RWPE1 (cell line): ENCODE data around the gene PRG2.
"Not testable (repeated sequence)": the region's sequence is repeated elsewhere in the genome, so short reads cannot be mapped to it uniquely, and the experiment has no call there.

Experiments used
- CTCF ChIA-PET: fragments of 350-600 bp; sonication (Branson Sonifier 250); formaldehyde crosslinking; extraction: SDS; loops from one replicate; lab custom pipeline; 2021; lab: Yijun Ruan, JAX
- POLR2A ChIA-PET: fragments of 400-600 bp; formaldehyde crosslinking; extraction: SDS; loops from one replicate; lab custom pipeline; 2020; ENCODE audit warnings: antibody characterized with exemption; ENCODE audit not compliant: low non-redundant PET; lab: Yijun Ruan, JAX
- DNase-seq: peaks from one replicate; pipeline ENCODE4 v3.0.0; 2012; ENCODE audit warnings: low spot score
- H3K27ac ChIP-seq: fragments of 450-650 bp; 2 replicates; pipeline ENCODE4 v1.5.1; 2017
- CTCF ChIP-seq: fragments of 450-650 bp; conservative IDR thresholded peaks from 2 replicates; pipeline ENCODE4 v1.5.1; 2017; ENCODE audit warnings: low read depth, mild to moderate bottlenecking

The PRG2 gene

GRCh38 chr11:57340039-57340615, 50.3 kb downstream of the PRG2 start:
- DNase-seq = no peak
- H3K27ac ChIP-seq = no peak overlapping the region
- POLR2A ChIA-PET = no interaction called here
- TF ChIP-seq CTCF = no peak
- CTCF ChIA-PET = no interaction called here

GRCh38 chr11:57339328-57339727, 51.1 kb downstream of the PRG2 start:
- peak; percentile 42 for DNase-seq
- ChIA-PET CTCF (interaction anchor here (0.9 kb wide), 1 partner anchor 11 kb away, joined by 4 read pairs; no protein-coding TSS in a partner anchor), POLR2A (no interaction called here)
- TF ChIP-seq CTCF = no peak
- H3K27ac ChIP-seq = no peak overlapping the region

GRCh38 chr11:57338142-57338541, 52.3 kb downstream of the PRG2 start, which contains the start of gene P2RX3:
Gene P2RX3, plus strand, starts transcription at chr11:57338352. Its CDS starts 199 bp downstream, at chr11:57338551.
- ChIA-PET POLR2A (no interaction called here), CTCF (interaction anchor here (0.6 to 0.9 kb wide), 2 partner anchors 12 to 53 kb away, joined by 4 read pairs; partner anchors contain the start of gene PRG2)
- no peak for DNase-seq
- H3K27ac ChIP-seq = no peak within 1 kb of the TSS
- TF ChIP-seq CTCF = no peak

- CTCF ChIA-PET, POLR2A ChIA-PET, DNase-seq, H3K27ac ChIP-seq: not testable (repeated sequence)
These were observed 53.6 kb downstream of the PRG2 start for GRCh38 chr11:57336856-57337255.
